HG02870 (cell line): ENCODE measurements around the gene KLHL41.
A peak's percentile ranks its signal among the peaks of the same experiment; 100 is the strongest.
"Not testable (repeated sequence)": the region's sequence is repeated elsewhere in the genome, so short reads cannot be mapped to it uniquely, and the experiment has no call there.

Source experiments
- ATAC-seq: cut with Tn5 transposase; IDR thresholded peaks from one replicate; pipeline ENCODE4 v1.9.1; 2021; ENCODE audit warnings: mild to moderate bottlenecking, moderate library complexity; ENCODE audit not compliant: unreplicated experiment

The KLHL41 gene

GRCh38 chr2:169507698-169508097, 1.8 kb upstream of the KLHL41 start:
- no peak for ATAC-seq

DNA sequence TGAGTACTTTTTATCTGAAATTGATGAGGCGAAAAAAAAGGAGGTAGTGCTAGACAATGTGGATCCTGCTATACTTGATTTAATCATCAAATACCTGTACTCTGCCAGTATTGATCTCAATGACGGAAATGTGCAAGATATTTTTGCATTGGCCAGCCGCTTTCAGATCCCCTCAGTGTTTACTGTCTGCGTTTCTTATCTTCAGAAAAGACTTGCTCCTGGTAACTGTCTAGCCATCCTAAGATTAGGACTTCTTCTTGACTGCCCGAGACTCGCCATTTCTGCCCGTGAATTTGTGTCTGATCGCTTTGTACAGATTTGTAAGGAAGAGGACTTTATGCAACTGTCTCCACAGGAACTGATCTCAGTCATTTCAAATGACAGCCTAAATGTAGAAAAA, 453 bp downstream of the KLHL41 start:
- no peak for ATAC-seq

- ATAC-seq = no peak
Observed at GRCh38 chr2:169510496-169510895, 994 bp downstream of the KLHL41 start.

- ATAC-seq = no peak
Observed at GRCh38 chr2:169511818-169512217, 2.3 kb downstream of the KLHL41 start.

- no peak for ATAC-seq
Observed at GRCh38 chr2:169512525-169512924, 3.0 kb downstream of the KLHL41 start.

- ATAC-seq = no peak
Observed at GRCh38 chr2:169513094-169513493, 3.6 kb downstream of the KLHL41 start.

DNA sequence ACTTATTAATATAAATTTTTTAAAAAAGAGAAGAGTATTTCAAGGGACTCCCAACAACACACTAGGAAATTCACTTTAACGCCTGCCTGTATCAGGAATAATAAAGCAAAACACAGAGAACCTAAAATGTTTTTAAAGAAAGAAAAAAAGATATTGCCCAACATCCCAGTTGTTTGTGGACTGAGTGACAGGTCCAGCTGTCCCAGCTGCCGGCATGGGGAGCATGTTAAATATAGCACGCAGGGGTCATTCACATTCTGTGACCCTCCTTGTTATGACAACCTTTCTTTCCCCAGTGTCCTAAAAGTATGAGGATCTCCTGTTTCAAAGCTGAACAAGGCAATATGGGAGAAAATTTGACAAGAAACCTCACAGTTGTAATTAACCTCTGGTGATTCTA, 4.4 kb downstream of the KLHL41 start:
- no peak for ATAC-seq

- not testable (repeated sequence) for ATAC-seq
Observed at GRCh38 chr2:169514758-169515157, 5.3 kb downstream of the KLHL41 start.

GRCh38 chr2:169516488-169516995, 7.0 kb downstream of the KLHL41 start:
- ATAC-seq = not testable (repeated sequence)

GRCh38 chr2:169520896-169521295, 11.4 kb downstream of the KLHL41 start:
- no peak for ATAC-seq

DNA sequence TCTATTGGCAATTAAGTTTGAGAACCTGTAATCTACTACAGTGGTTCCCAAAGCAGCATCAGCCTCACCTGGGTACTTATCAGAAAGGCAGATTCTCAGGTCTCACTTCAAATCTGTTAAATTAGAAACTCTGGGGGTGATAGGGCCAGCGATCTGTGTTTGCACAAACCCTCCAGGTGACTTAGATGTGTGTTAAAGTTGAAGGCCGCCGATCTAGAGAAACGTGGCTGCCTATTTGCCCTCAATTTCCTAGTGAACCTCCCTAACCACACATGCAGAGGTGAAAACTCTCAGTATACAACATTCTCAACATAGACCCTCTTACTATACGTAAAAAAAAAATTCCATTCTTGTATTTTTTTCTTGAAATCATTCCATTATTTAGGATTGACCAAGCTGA, 14.2 kb downstream of the KLHL41 start:
- ATAC-seq = no peak

GRCh38 chr2:169525434-169525833, 15.9 kb downstream of the KLHL41 start:
- ATAC-seq = no peak

GRCh38 chr2:169526451-169526850, 16.9 kb downstream of the KLHL41 start:
- no peak for ATAC-seq

GRCh38 chr2:169528271-169528701, 18.8 kb downstream of the KLHL41 start:
- peak; percentile 78 for ATAC-seq

DNA sequence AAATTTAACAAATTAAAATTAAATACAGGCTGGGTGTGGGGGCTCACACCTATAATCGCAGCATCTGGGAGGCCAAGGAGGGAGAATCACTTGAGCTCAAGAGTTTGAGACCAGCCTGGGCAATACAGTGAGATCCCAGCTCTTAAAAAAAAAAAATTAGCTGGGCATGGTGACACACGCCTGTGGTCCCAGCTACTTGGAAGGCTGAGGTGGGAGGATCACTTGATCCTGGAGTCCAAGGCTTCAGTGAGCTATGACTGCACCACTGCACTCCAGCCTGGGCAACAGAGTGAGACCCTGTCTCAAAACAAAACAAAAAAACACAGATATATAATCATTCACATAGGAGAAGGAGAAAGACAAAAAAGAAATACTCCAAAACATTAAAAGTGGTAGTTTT, 30.0 kb downstream of the KLHL41 start:
- ATAC-seq = not testable (repeated sequence)

DNA sequence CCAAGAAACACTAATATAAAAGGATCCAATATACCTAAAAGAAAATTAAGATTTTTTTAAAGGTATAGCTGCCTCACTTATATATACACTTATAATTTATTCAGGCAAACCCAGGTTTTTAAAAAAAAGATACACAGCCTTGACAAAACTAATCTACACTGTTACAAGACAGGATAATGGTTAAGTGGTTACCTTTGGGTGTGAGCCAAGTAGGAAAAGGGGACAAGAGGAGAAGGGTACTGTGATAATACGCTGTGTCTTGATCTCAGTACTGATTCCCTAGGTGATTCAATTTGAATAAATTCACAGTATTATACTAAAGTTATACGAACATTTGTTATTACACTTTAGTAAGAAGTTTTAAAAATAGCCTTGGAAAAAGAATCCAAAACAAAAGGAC, 30.6 kb downstream of the KLHL41 start:
- no peak for ATAC-seq

GRCh38 chr2:169542433-169542832, 32.9 kb downstream of the KLHL41 start:
- ATAC-seq = no peak

GRCh38 chr2:169546756-169547155, 37.3 kb downstream of the KLHL41 start:
- ATAC-seq = no peak

DNA sequence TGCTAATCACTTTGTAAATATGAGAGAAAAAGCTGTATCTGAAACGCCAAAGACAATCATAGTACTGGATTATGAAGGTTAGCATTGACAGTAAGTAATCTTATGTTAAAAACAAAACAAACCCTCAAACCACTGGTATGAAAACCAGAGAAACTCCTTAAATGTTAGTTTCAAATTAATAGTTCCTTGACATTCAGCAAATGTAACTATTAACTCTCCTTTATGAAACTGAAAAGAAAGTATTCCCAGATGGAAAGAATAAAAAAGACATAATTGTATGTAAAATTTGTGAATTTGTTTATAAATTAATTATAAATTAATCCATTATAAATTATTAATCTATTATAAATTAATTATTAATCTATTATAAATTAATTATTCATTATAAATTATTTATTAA, 51.9 kb downstream of the KLHL41 start:
- ATAC-seq = no peak

GRCh38 chr2:169562084-169562483, 52.6 kb downstream of the KLHL41 start:
- ATAC-seq = not testable (repeated sequence)

- ATAC-seq = no peak
Observed at GRCh38 chr2:169562519-169562918, 53.0 kb downstream of the KLHL41 start.

DNA sequence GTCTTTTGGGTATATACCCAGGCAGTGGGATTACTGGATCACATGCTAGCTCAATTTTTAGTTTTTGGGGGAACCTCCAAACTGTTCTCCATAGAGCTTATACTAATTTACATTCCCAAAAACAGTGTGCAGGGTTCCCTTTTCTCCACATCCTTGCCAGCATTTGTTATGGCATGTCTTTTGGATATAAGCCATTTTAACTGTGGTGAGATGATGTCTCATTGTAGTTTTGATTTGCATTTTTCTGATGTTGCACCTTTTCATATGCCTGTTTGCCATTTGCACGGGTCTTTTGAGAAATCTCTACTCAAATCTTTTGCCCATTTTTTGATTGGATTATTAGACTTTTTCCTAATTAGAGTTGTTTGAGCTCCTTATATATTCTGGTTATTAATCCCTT, 56.2 kb downstream of the KLHL41 start:
- no peak for ATAC-seq

GRCh38 chr2:169569948-169570347, 60.4 kb downstream of the KLHL41 start:
- ATAC-seq = no peak
